ENCODE data around the gene HIGD1A. TPM values are rescaled to one million over a fixed set of nuclear protein-coding genes. Genes with fewer than 3 reads are reported as not detected.

HIGD1A gene
- polyA plus RNA-seq, 1 donor (not counting 4 experiments of a cell fraction or from before 2014, with no cell fraction given) = 443 TPM

DNA sequence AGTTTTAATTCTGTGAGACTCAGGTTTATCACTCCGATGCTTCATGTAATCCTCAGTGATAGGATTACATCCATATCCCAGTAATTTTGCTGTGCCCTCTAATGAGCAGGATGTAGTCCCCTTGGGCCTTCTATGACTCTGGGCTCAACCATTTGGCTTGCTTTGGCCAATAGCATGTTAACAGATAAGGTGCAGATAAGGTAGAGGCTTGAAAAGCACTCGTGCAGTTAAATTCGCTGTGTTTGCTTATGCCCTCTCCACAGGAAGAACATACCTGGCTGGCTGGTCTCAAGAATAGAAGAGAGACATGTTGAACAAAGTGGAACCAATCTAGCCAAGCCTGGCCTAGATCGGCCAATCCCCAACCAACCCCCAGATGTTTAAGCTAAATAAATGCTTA lies 51.3 kb downstream of the HIGD1A start:
- FAIRE-seq = no peak
- no peaks in the 10 kb centered on the region for H4K20me1 ChIP-seq (ENCODE audit: control insufficient read depth, extremely low read depth, insufficient read depth, low read length)
- no peaks in the 10 kb centered on the region for H3K9me3 ChIP-seq (ENCODE audit: control insufficient read depth, low read depth, low read length)
- no peak overlapping the region for H3K9ac ChIP-seq (ENCODE audit: control insufficient read depth, extremely low read depth, insufficient read depth, low read length)
- no peak for DNase-seq (ENCODE audit: low read depth, low spot score)
- no peaks in the 10 kb centered on the region for H3K36me3 ChIP-seq (ENCODE audit: control insufficient read depth in 2 of 2, extremely low read depth in 1 of 2, insufficient read depth in 2 of 2, low read length in 2 of 2)
- H3K4me1 ChIP-seq (ENCODE audit: control insufficient read depth, extremely low read depth, insufficient read depth, low read length) = peaks cover under 1% of the 10 kb centered on the region
- no peak overlapping the region for H3K4me2 ChIP-seq (ENCODE audit: control insufficient read depth, extremely low read depth, insufficient read depth, low read depth, low read length)
- no peaks in the 10 kb centered on the region for H3K9me1 ChIP-seq (ENCODE audit: control insufficient read depth, extremely low read depth, insufficient read depth, low read length)
- no peak overlapping the region for H3K4me3 ChIP-seq (ENCODE audit: control insufficient read depth in 2 of 3, extremely low read depth in 1 of 3, insufficient read depth in 2 of 3, low read depth in 1 of 3, low read length in 3 of 3)
- H3K27me3 ChIP-seq (ENCODE audit: control insufficient read depth, extremely low read depth, insufficient read depth, low read length) = no peaks in the 10 kb centered on the region
- TF ChIP-seq EZH2 (IDR thresholded peaks at IDR 0.05; ENCODE audit: low read length) (no peak), CTCF (optimal IDR thresholded peaks at IDR 0.05 in 1 of 3, IDR thresholded peaks at IDR 0.05 in 1 of 3, conservative IDR thresholded peaks at IDR 0.05 in 1 of 3; ENCODE audit: extremely low read depth in 1 of 3, insufficient read depth in 2 of 3, low read length in 3 of 3) (no peak)
- no peak overlapping the region for H2AFZ ChIP-seq (ENCODE audit: control insufficient read depth, low read length)
- dilution Hi-C loops (cut with MboI; ENCODE audit: extremely low pct_ligation_motif_present, low sequenced_read_pairs) = no loop called here
- no peaks in the 10 kb centered on the region for H3K79me2 ChIP-seq (ENCODE audit: control insufficient read depth, insufficient read depth, low read length)
- no peak overlapping the region for H3K27ac ChIP-seq (ENCODE audit: control insufficient read depth, insufficient read depth, low read length)

DNA sequence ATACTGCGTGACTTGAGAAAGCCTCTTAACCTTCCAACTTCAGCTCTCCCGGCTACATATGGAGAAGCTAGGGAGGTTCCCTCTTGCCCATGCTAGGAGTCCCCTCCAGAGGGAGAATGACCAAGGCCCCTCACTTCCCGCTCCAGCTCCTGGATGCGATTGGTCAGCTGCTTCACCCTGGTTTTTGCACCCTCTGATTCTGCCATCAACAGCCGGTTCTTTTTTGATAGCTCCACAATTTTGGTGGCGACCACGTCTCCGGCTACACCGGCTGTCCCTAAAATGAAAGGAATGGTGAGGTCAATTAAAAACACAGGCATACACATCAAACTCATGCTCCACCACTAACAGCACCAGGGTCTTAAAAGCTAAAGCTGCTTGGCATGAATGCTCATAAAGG lies 51.8 kb downstream of the HIGD1A start:
- FAIRE-seq (no peak), DNase-seq (ENCODE audit: low read depth, low spot score) (no peak)
- no peaks in the 10 kb centered on the region for H3K36me3 ChIP-seq (ENCODE audit: control insufficient read depth in 2 of 2, extremely low read depth in 1 of 2, insufficient read depth in 2 of 2, low read length in 2 of 2)
- H3K79me2 ChIP-seq (ENCODE audit: control insufficient read depth, insufficient read depth, low read length) = no peaks in the 10 kb centered on the region
- TF ChIP-seq CTCF (optimal IDR thresholded peaks at IDR 0.05 in 1 of 3, IDR thresholded peaks at IDR 0.05 in 1 of 3, conservative IDR thresholded peaks at IDR 0.05 in 1 of 3; ENCODE audit: extremely low read depth in 1 of 3, insufficient read depth in 2 of 3, low read length in 3 of 3) (no peak), EZH2 (IDR thresholded peaks at IDR 0.05; ENCODE audit: low read length) (no peak)
- dilution Hi-C loops (cut with MboI; ENCODE audit: extremely low pct_ligation_motif_present, low sequenced_read_pairs) = no loop called here
- no peak overlapping the region for H2AFZ ChIP-seq (ENCODE audit: control insufficient read depth, low read length)
- no peaks in the 10 kb centered on the region for H4K20me1 ChIP-seq (ENCODE audit: control insufficient read depth, extremely low read depth, insufficient read depth, low read length)
- no peaks in the 10 kb centered on the region for H3K9me3 ChIP-seq (ENCODE audit: control insufficient read depth, low read depth, low read length)
- H3K27me3 ChIP-seq (ENCODE audit: control insufficient read depth, extremely low read depth, insufficient read depth, low read length) = no peaks in the 10 kb centered on the region
- no peak overlapping the region for H3K4me2 ChIP-seq (ENCODE audit: control insufficient read depth, extremely low read depth, insufficient read depth, low read depth, low read length)
- H3K9me1 ChIP-seq (ENCODE audit: control insufficient read depth, extremely low read depth, insufficient read depth, low read length) = no peaks in the 10 kb centered on the region
- H3K9ac ChIP-seq (ENCODE audit: control insufficient read depth, extremely low read depth, insufficient read depth, low read length) = no peak overlapping the region
- no peak overlapping the region for H3K27ac ChIP-seq (ENCODE audit: control insufficient read depth, insufficient read depth, low read length)
- H3K4me3 ChIP-seq (ENCODE audit: control insufficient read depth in 2 of 3, extremely low read depth in 1 of 3, insufficient read depth in 2 of 3, low read depth in 1 of 3, low read length in 3 of 3) = no peak overlapping the region
- peaks cover 6% of the 10 kb centered on the region for H3K4me1 ChIP-seq (ENCODE audit: control insufficient read depth, extremely low read depth, insufficient read depth, low read length)
